B cell (primary cell): Measurements from ENCODE around the gene MEG3. TPM values are rescaled to one million over a fixed set of nuclear protein-coding genes. Genes with fewer than 3 reads are reported as not detected.

Experiments used
- ATAC-seq: fragments of 200-7000 bp; cut with Tn5 transposase; one replicate; pipeline ENCODE4 v1.10.0; 2021; ENCODE audit warnings: low read depth, mild to moderate bottlenecking, moderate number of reproducible peaks, moderate library complexity
- CTCF ChIA-PET: fragments of 350-600 bp; sonication (Branson Sonifier 250); formaldehyde crosslinking; loops from one replicate; lab custom pipeline; 2021; ENCODE audit warnings: antibody characterized with exemption, inconsistent platforms; lab: Charles Lee
- POLR2A ChIA-PET: fragments of 350-600 bp; sonication (Branson Sonifier 250); formaldehyde crosslinking; loops from one replicate; lab custom pipeline; 2021; ENCODE audit warnings: antibody characterized with exemption; lab: Charles Lee
- DNase-seq: peaks from one replicate; pipeline ENCODE4 v3.0.0; 2013
- H2AFZ ChIP-seq: 2 replicates; pipeline ENCODE4 v1.6.1; 2012; ENCODE audit warnings: mild to moderate bottlenecking, low read depth, low read length; ENCODE audit not compliant: insufficient read depth, poor library complexity, severe bottlenecking
- H3K27ac ChIP-seq, 2 donors: 1 replicate in 1 of 2; 2 replicates in 1 of 2; pipeline ENCODE4 v1.5.1; 2012 to 2013; ENCODE audit warnings: low read length in 2 of 2, mild to moderate bottlenecking in 2 of 2, moderate library complexity in 1 of 2
- H3K27me3 ChIP-seq, 4 experiments: fragments of 200-600 bp in 1 of 4; sonication (generic) in 1 of 4; replicated peaks in 1 of 4; 1 replicate in 2 of 4; 2 replicates in 2 of 4; pipeline versions ENCODE4 v1.6.1 to v1.7.0; 2013 to 2016; ENCODE audit warnings: low read length in 3 of 4, mild to moderate bottlenecking in 2 of 4, mixed read lengths in 1 of 4, moderate library complexity in 1 of 4; ENCODE audit not compliant: insufficient read depth in 4 of 4, control insufficient read depth in 3 of 4; ENCODE audit errors: control extremely low read depth in 1 of 4
- H3K36me3 ChIP-seq, 2 experiments: replicated peaks in 1 of 2; 1 replicate in 1 of 2; 2 replicates in 1 of 2; pipeline versions ENCODE4 v1.6.1 to v1.7.1; 2013; ENCODE audit warnings: low read length in 1 of 2; ENCODE audit not compliant: insufficient read depth in 2 of 2, control insufficient read depth in 1 of 2; ENCODE audit errors: control extremely low read depth in 1 of 2, extremely low read depth in 1 of 2
- H3K4me1 ChIP-seq, 2 donors: fragments of 200-600 bp in 1 of 2; sonication (generic) in 1 of 2; 1 replicate in 1 of 2; 2 replicates in 1 of 2; pipeline versions ENCODE4 v1.5.1 to v1.6.1; 2013 to 2017; ENCODE audit warnings: low read length in 2 of 2; ENCODE audit not compliant: control insufficient read depth in 2 of 2, insufficient read depth in 2 of 2
- H3K4me2 ChIP-seq: replicated peaks from 2 replicates; pipeline ENCODE3; 2012; ENCODE audit warnings: mild to moderate bottlenecking, low read depth, low read length; ENCODE audit not compliant: poor library complexity, severe bottlenecking
- H3K4me3 ChIP-seq, 5 experiments: fragments of 200-600 bp in 1 of 5; sonication (generic) in 1 of 5; 1 replicate in 3 of 5; 2 replicates in 2 of 5; pipeline versions ENCODE4 v1.5.1 to v1.7.0; 2011 to 2016; ENCODE audit warnings: low read length in 4 of 5, mild to moderate bottlenecking in 4 of 5, low read depth in 2 of 5, control low read depth in 1 of 5, moderate library complexity in 1 of 5; ENCODE audit not compliant: insufficient read depth in 1 of 5; ENCODE audit errors: control extremely low read depth in 1 of 5, extremely low read depth in 1 of 5
- H3K79me2 ChIP-seq: fragments of 200-600 bp; sonication (generic); one replicate; pipeline ENCODE4 v1.6.0; 2016; ENCODE audit warnings: low read length; ENCODE audit not compliant: control insufficient read depth, insufficient read depth
- H3K9ac ChIP-seq: fragments of 200-600 bp; sonication (generic); 2 replicates; pipeline ENCODE4 v1.6.1; 2017; ENCODE audit warnings: mild to moderate bottlenecking, low read length, moderate library complexity
- H3K9me3 ChIP-seq, 3 donors: one replicate each; pipeline versions ENCODE4 v1.6.1 to v1.7.1; 2013; ENCODE audit warnings: low read length in 2 of 3; ENCODE audit not compliant: control insufficient read depth in 2 of 3, insufficient read depth in 1 of 3; ENCODE audit errors: control extremely low read depth in 1 of 3
- H4K20me1 ChIP-seq: 2 replicates; pipeline ENCODE4 v1.6.0; 2012; ENCODE audit warnings: mild to moderate bottlenecking, low read length; ENCODE audit not compliant: insufficient read depth, control insufficient read depth, poor library complexity, severe bottlenecking
- H3K27ac Mint-ChIP-seq: one replicate; pipeline ENCODE4 v1.8.0; 2021; ENCODE audit warnings: mixed read lengths
- H3K27me3 Mint-ChIP-seq: one replicate; pipeline ENCODE4 v1.8.0; 2021; ENCODE audit warnings: mixed read lengths
- H3K4me1 Mint-ChIP-seq: one replicate; pipeline ENCODE4 v1.8.0; 2021; ENCODE audit warnings: mixed read lengths
- H3K4me3 Mint-ChIP-seq: one replicate; pipeline ENCODE4 v1.8.0; 2021; ENCODE audit warnings: mixed read lengths
- H3K9me3 Mint-ChIP-seq: one replicate; pipeline ENCODE4 v1.8.0; 2022; ENCODE audit warnings: mixed read lengths; ENCODE audit not compliant: insufficient read depth
- CTCF ChIP-seq: fragments of 200-600 bp; IDR thresholded peaks from one replicate; pipeline ENCODE4 v1.8.0; 2022; ENCODE audit warnings: antibody characterized with exemption, mild to moderate bottlenecking
- EZH2 ChIP-seq: IDR thresholded peaks from 2 replicates; pipeline ENCODE4 v1.6.1; 2012; ENCODE audit warnings: borderline replicate concordance, low read depth, mild to moderate bottlenecking, moderate library complexity, low read length; ENCODE audit not compliant: insufficient read depth, poor library complexity, severe bottlenecking
- WGBS: methylation state at CpG from one replicate; pipeline ENCODE4 v1.1.5; 2013; ENCODE audit warnings: missing lambda C conversion rate; ENCODE audit not compliant: insufficient coverage; 5-methylcytosine and 5-hydroxymethylcytosine counted together
- intact Hi-C: fragments of 100-400 bp; cut with micrococcal nuclease; formaldehyde crosslinking; loops from one replicate; pipeline ENCODE4 v1.10.0; 2022
- polyA plus RNA-seq: library from polyadenylated mRNA; depleted of rRNA; stranded (reverse); fragments of >200 nt; gene quantifications from 2 replicates; pipeline ENCODE4 v1.2.3, GENCODE V29; 2012
- total RNA-seq, 2 donors: library from RNA; stranded (reverse); fragments of 120-200 nt in 1 of 2; gene quantifications; 1 replicate in 1 of 2; 2 replicates in 1 of 2; pipeline versions ENCODE4 v1.2.3 to v1.2.4, GENCODE V29; 2013 to 2022

The MEG3 gene
- total and polyA plus RNA-seq, 2 donors (not counting 1 experiment from before 2014, with no cell fraction given): 0.13 TPM; not detected in 1

GRCh38 chr14:100855256-100855930 is 29.5 kb downstream of the MEG3 start:
- TF ChIP-seq CTCF: no peak
- no peak for TF ChIP-seq EZH2
- Histone ChIP-seq H3K9ac (no peak overlapping the region), H3K27ac (no peak overlapping the region), H3K4me3 (no peak overlapping the region), H3K4me2 (no peak overlapping the region), H3K9me3 (no peaks in the 10 kb centered on the region), H4K20me1 (no peaks in the 10 kb centered on the region), H3K36me3 (no peaks in the 10 kb centered on the region), H3K27me3 (no peaks in the 10 kb centered on the region), H3K4me1 (no peaks in the 10 kb centered on the region), H2AFZ (no peak overlapping the region), H3K79me2 (no peaks in the 10 kb centered on the region)
- no peak overlapping the region for H3K27ac Mint-ChIP-seq
- POLR2A ChIA-PET: no interaction called here
- H3K4me1 Mint-ChIP-seq: no peaks in the 10 kb centered on the region
- DNase-seq (no peak), ATAC-seq (no peak)
- no peak overlapping the region for H3K4me3 Mint-ChIP-seq
- intact Hi-C loops: no loop called here
- WGBS: 96% methylated on average over 18 of the region's 18 CpGs
- H3K9me3 Mint-ChIP-seq: no peaks in the 10 kb centered on the region
- CTCF ChIA-PET: no interaction called here
- no peaks in the 10 kb centered on the region for H3K27me3 Mint-ChIP-seq

- ChIA-PET CTCF (no interaction called here), POLR2A (no interaction called here)
- Mint-ChIP-seq H3K9me3 (no peaks in the 10 kb centered on the region), H3K27ac (no peak overlapping the region), H3K4me3 (no peak overlapping the region), H3K27me3 (no peaks in the 10 kb centered on the region), H3K4me1 (no peaks in the 10 kb centered on the region)
- WGBS: 89% methylated on average over 20 of the region's 20 CpGs
- Histone ChIP-seq H3K4me2 (no peak overlapping the region), H3K4me1 (no peaks in the 10 kb centered on the region), H3K27me3 (no peaks in the 10 kb centered on the region), H3K27ac (no peak overlapping the region), H3K4me3 (no peak overlapping the region), H2AFZ (no peak overlapping the region), H3K9me3 (no peaks in the 10 kb centered on the region), H3K36me3 (no peaks in the 10 kb centered on the region), H4K20me1 (no peaks in the 10 kb centered on the region), H3K79me2 (no peaks in the 10 kb centered on the region), H3K9ac (no peak overlapping the region)
- intact Hi-C loops: no loop called here
- ATAC-seq: no peak
- TF ChIP-seq EZH2: no peak
- TF ChIP-seq CTCF: no peak
- DNase-seq: no peak
Observed at GRCh38 chr14:100856056-100856950, 30.4 kb downstream of the MEG3 start.
